ENCODE results near the gene NBAS.
A peak's percentile ranks its signal among the peaks of the same experiment; 100 is the strongest.

Gene NBAS

DNA sequence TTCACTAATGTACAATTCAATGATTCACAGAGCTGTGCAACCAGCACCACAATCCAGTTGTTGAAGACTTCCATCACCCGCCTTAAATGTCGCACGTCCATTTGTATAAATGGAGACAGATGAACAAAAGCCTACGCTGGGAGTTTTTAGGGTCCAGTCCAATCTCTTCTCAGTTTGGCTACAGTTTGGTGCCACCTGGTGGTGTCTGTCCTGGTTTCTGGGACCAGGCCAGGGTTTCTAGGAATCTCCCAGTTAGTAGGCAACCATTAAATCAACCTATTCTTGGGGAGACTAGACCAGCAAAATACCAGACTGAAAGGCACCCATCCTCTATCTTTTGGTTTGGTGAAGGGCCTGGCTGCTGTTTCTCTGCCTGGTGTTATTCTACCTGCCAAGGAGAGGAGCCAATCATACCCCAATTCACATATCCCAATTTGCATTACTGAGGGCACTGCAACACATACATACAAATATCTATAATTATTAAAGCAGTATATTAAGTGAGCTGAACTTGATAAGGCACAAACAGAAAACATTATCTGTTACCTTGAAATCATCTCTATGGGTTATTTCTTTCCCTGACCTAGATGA is 27.3 kb upstream of the NBAS start:
- peak; percentile 38 for DNase-seq

DNA sequence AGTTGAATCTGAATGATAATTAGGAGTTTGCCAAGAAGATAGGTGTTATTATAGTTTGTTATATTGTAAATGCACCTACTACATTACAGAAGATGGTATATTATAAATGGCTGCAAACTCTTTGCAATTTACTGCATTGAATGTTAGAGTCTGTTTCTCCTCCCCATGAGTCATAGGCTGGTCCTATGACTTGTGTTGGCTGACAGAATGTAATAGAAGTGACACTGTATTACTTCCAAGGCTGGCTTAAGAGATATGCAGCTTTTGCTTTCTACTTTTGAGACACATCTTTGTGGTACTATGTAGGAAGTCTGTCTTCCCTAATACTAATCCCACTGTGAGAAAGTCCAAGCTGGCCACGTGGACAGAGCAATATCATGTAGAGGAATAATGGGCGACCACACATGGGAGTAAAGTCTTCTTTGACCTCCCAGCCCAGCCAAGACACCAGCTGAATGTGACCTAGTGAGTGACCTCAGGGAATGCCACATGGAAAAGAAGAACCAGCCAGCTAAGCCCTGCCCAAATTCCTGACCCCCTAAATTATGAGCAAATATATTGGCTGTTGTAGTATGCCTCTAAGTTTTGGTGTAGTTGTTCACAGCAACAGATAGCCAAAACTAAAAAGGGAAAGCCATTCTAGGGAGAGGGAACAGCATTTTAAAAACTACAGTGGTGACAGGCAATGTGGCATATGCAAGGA is 23.8 kb upstream of the NBAS start:
- no peak for DNase-seq

DNA sequence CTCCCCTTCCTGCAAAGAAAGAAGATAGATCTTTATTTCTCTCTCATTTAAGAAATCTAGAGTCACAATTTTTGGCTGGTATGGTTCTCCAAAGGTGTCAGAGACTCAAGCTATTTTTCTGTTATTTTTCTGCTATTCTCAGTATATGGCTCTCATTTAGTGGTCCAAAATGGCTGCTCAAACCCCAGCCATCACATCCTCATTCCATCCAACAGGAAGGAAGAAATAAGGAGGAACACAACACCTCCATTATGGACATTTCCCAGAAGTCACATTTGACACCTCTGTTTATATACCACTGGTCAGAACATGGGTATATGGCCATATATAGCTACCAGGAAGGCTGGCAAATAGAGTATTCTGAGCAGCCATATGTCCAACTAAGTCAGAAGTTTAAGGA is 23.2 kb upstream of the NBAS start:
- DNase-seq = no peak

DNA sequence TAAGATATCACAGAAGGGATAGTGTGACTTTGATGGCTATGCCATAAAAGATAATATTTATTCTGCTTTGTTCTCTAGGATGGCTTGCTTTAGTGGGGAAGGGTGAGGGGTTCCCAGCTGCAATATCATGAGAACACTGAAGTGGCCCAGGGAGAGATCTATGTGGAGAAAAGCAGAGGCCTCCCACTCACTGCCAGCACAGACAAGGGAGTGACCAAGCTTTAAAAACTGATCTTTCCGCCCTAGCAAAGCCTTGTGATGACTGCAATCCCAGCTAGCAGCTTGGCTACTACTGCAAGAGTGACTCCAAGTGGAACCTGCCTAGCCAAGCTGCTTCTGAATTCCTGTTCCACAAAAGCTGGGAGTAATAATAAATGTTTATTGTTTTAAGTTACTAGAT is 22.7 kb upstream of the NBAS start:
- no peak for DNase-seq

GRCh38 chr2:15582710-15583357 is 21.7 kb upstream of the NBAS start:
- no peak for DNase-seq

DNA sequence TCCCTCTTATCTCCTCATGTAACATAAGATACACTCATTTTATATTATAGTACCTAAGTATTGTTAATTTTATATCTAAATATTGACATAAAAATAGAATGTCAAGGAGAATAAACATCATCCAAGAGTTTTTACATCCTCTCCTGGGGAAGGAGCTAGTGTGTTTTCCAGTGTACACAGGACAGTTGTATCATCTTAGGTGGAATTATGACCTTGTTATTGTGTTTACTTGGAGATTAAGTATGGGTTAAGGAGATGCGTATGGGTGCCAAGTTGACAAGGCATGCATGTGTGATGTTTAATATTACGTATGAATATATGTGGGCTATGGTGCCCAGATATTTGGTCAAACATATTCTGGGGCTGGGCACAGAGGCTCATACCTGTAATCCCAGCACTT is 19.3 kb upstream of the NBAS start:
- no peak for DNase-seq

DNA sequence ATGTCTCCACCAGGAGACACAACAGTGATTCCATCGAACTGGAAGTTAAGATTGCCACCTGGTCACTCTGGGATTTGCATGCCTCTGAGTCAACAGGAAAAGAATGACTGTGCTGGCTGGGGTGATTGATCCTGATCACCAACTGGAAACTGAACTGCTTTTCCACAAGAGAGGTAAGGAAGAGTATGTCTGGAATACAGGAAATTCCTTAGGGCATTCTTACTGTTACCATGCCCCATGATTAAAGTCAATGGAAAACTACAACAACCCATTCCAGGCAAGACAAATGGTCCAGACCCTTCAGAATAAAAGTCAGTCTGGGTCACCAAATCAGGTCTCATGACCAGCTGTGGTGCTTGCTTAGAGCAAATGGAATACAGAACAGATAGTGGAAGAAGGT is 18.5 kb upstream of the NBAS start:
- DNase-seq = no peak

DNA sequence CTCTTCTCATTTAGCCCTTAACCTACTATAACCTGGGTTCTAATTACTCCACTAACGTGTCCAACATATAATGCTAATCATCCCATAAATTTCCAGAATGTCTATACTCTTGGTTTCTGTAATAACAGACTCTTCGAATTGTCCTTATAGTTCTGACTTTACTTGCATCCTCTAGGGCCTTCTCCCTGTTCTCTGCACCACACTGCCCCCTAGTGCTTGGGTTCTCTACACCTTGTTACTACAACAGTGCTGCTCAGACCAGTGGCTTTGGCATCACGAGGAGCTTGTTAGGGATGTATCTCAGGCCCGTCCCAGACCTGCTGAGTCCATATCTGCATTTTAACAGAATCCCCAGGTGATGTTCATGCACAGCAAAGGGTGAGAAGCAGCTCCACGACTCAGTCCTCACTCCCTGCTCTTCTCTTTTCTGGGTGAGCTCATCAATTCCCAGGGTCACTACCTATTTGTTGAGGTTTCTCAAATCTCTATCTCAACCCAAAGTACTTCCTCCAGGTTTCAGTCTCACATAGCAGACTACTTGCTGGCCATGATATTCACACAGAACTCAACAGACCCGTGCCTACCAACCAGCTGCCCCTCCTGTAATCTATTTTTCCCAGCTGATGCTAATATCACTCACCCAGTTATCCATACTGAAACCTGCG is 16.1 kb upstream of the NBAS start:
- peak; percentile 91 for DNase-seq

- no peak for DNase-seq
Observed at GRCh38 chr2:15571729-15572128, 10.6 kb upstream of the NBAS start.

GRCh38 chr2:15570104-15570503 is 9.0 kb upstream of the NBAS start:
- no peak for DNase-seq

- no peak for DNase-seq
Observed at GRCh38 chr2:15568874-15569273, 7.7 kb upstream of the NBAS start.

DNA sequence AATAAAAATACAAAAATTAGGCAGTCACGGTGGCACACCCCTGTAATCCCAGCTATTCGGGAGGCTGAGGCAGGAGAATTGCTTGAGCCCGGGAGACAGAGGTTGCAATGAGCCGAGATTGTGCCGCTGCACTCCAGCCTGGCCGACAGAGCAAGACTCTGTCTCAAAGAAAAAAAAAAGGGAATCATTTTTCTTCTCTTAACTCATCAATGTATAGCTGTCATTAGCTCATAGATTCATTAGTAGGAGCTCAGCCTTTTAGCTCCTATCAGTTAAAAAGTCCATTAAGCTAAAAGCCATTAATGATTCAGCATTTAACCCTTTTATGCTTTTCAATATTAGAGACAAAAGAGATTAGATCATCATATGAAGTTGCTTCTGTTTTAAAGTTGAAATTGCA is 5.8 kb upstream of the NBAS start:
- DNase-seq = no peak

- no peak for DNase-seq
Observed at GRCh38 chr2:15565994-15566671, 5.0 kb upstream of the NBAS start.

DNA sequence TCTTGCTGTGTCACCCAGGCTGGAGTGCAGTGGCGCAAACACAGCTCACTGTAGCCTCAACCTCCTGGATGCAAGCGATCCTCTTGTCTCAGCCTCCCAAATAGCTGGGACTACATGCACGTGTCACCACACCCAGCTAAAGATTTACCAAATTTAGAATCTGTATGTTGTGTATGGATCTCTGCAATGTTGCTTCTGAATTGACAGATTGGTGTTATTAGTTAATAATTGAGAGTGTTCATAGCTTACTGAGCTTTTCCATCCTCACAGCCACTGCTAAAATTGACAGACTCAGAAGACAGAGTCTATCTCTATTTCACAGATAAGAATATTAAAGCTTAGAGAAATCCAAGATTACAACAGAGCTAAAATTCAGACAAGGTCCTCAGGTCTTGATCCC is 4.3 kb upstream of the NBAS start:
- DNase-seq = no peak

DNA sequence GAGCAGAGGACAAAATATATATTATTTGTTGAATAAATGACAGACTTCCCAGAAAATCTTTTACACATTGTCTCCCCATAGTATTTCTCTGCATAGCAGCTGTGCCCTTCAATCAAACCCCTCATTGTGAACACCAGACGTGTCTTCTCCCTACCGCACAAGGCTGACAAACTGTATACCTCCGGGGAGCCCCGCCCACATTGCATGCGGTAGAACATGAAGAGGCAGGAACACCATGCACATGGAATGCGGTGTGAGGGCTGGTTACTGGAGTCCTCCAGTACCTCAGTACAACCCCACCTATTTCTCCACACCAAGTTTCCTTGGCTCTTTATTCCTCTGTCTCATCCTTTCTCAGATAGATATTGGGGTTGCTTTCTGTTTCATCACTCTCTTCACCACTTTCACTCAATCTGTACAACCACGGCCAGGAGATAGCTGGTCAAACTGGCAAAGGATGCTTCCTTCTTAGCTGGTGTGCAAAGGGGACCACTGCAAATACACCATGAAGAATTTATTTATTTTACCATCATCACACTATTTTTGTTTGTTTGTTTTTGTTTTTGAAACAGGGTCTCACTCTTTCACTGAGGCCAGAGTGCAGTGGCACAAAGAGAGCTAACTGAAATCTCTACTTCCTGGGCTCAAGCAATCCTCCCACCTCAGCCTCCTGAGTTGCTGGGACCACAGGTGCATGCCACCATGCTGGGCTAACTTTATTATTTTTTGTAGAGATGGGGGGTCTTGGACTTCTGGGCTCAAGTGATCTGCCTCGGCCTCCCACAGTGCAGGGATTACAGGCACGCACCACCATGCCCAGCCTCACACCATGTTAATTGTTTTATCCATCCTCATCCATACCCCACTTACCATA is 2.3 kb upstream of the NBAS start:
- DNase-seq = no peak

DNA sequence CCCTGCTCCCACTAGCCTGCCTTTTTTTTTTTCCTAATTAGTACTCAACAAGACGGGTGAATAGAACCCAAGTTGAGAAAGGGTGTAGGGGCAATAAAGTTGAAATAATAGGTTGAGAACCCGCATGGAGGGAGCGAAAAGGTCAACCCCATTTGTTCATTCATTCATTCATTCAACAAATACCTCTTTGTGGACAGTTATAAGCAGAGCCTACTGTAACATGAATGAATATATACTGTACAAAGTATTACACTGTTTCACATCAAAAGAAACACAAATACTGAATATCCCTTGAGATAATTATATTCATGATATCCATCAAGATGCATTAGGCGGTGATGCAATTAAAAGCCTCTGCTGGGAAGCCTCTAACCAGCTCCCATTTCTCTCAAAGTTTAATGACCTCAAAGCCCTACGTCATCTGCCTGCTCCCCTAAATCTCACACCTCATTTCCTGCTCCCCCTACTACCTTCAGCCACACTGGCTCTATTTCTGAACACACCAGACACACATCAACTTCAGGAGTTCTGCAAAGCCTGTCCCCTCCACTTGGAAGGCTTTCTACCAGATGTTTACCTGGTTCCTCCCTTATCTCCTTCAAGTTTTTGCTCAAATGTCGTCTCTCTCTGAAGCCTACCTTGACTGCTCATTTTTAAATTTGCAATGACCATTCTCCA is 1.4 kb upstream of the NBAS start:
- DNase-seq = no peak

DNA sequence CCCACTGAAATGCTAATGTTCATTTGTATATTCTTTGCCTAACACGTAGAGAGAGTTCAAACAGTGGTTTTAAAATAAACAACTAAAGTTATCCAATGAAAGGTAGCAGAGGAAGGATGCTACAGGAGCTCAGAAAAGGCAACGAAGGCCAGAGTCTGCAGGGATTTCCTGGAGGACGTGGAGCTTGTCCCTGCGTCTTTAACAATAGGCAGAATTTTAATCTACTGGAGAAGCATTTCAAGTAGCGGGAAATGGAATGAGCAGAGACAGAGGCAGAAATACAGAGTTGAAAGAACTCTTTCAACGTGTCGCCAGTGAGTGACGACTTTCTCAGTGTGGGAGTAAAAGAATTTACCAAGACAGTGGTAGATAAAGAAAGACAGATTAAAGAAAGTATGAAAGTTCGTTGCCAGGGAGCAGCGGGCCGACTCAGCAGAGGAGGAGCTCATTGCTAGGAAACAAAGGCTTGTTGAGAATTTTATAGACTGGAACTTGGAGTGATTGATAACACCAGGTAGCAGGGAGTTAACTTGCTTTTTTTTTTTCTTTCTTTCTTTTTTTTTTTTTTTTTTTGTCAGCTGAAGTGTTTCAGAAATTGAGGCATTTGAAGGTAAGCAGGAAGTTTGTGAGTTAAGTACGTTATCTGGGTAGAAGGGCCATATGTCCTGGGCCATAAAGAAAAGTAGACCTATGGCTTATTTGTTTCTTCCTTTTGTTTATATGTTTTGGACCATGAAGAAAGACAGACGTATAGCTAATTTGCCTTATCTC is 625 bp upstream of the NBAS start:
- peak; percentile 20 for DNase-seq

DNA sequence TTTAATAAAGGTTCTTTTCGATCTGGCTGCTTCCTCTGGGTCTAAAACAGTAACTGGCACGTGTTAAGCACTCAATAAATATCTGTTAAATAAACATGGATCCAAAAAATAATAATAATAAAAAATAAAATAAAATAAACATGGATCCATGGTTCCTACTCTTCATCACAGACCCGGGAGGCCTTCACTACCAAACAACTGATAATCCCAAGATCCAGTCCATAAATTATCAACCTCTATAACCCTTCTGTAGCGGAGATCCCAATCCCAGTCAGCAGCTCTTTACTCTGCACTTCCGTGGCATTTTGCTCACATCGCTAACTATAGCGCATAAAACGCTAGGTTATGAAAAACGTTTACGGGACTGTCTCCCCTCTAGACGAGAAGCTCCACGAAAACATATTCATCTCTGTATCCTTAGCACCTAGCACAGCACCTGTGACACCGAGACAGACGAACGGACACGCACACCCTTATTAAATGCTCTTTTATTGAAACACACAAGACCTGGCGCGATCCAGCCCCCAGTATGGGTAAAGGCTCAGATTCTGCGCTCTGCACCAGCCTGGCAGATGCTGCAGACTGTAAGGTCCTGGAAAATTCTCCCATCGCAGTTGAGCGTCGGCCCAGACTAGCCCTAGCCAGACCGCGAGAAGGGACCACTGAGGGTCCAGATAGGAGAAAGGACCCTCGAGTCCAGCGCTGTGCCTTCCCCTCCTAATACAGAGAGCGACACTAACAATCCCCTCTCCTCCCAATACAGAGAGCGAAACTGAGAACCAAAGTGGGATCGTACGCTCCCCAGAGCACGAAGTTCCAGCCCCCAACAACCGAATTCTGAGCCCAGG is 770 bp downstream of the NBAS start:
- DNase-seq = peak; percentile 24

DNA sequence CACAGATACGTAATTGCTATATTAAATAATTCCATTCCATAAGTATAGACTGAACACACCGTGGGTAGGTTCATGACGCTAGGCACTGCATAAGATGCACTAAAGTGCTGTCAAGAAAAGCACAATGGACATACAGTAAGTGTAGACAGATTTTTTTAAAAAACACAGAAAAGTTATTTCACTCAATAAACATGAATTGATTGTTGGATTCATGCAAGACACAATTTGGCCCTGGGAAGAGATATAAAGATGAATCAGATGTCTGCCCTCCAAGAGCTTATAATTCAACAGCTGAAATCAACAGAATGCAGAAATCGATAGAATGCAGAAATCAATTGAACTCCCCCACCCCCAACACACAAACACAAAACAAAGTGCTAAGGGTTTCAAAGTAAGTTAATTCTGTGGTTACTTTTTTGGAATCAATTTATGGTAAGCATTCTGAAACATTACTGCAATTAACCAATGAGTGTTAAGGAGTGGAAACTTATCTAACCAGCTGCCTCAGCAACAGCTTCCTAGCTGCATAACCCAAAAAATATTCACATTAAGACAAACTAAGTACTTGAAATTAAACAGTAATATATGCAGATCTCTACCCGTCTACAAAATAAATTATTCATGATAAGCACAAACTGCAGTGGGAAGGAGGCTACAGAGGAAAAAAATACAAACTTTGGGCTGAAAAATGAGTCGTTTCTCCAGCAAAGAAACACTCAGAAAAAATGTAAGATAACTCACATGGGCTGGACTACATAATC is 1.6 kb downstream of the NBAS start:
- DNase-seq = no peak
